Prostate gland (tissue), 2 donors: ENCODE results near the gene FSTL5. TPM values are rescaled to one million over a fixed set of nuclear protein-coding genes. Genes with fewer than 3 reads are reported as not detected.

Source experiments
- DNase-seq: peaks from one replicate; pipeline ENCODE4 v3.0.0-alpha.2; 2019; ENCODE audit warnings: low spot score
- H3K27ac ChIP-seq, 2 donors: fragments of 200-600 bp; sonication (generic); 2 replicates each; pipeline ENCODE4 v1.5.1; 2017 to 2019
- H3K27me3 ChIP-seq: fragments of 200-600 bp; sonication (generic); replicated peaks from 2 replicates; pipeline ENCODE4 v1.5.1; 2019; ENCODE audit not compliant: insufficient read depth
- H3K36me3 ChIP-seq, 2 donors: fragments of 200-600 bp; sonication (generic); 1 replicate in 1 of 2; 2 replicates in 1 of 2; pipeline versions ENCODE4 v1.5.1 to v1.8.1; 2017 to 2019
- H3K4me1 ChIP-seq: fragments of 200-600 bp; sonication (generic); replicated peaks from 2 replicates; pipeline ENCODE4 v1.5.1; 2019
- H3K4me3 ChIP-seq, 2 donors: fragments of 200-600 bp; sonication (generic); 2 replicates each; pipeline ENCODE4 v1.5.1; 2017 to 2019
- H3K9me3 ChIP-seq: fragments of 200-600 bp; sonication (generic); 2 replicates; pipeline ENCODE4 v1.5.1; 2017
- POLR2A ChIP-seq: fragments of 450-650 bp; IDR thresholded peaks from one replicate; pipeline ENCODE4 v1.6.1; 2016; ENCODE audit warnings: antibody characterized with exemption, mild to moderate bottlenecking
- POLR2AphosphoS5 ChIP-seq: sonication (generic); formaldehyde crosslinking; IDR thresholded peaks from one replicate; pipeline ENCODE4 v1.6.1; 2017; ENCODE audit warnings: antibody characterized with exemption
- WGBS: methylation state at CpG from one replicate; pipeline ENCODE4 v1.1.5; 2018; 5-methylcytosine and 5-hydroxymethylcytosine counted together
- intact Hi-C: fragments of 100-400 bp; cut with DNase I; formaldehyde crosslinking; loops from one replicate; pipeline ENCODE4 v1.14.2; 2022
- total RNA-seq, 2 donors: library from RNA; depleted of rRNA; stranded (reverse); fragments of >200 nt; gene quantifications; one replicate each; pipeline ENCODE4 v1.1.0, GENCODE V29; 2016
- TF ChIP-seq, protein P1 (sequence below), 4 experiments: fragments of 200-600 bp in 2 of 4; fragments of 450-650 bp in 2 of 4; sonication (generic) in 2 of 4; IDR thresholded peaks; 1 replicate in 3 of 4; 2 replicates in 1 of 4; pipeline ENCODE4 v1.5.1; 2016 to 2019; ENCODE audit warnings: antibody characterized with exemption in 4 of 4, mild to moderate bottlenecking in 2 of 4, moderate library complexity in 2 of 4

FSTL5 gene
- total RNA-seq, 2 donors from 2014 or later = 0.45 TPM; not detected in 1

DNA sequence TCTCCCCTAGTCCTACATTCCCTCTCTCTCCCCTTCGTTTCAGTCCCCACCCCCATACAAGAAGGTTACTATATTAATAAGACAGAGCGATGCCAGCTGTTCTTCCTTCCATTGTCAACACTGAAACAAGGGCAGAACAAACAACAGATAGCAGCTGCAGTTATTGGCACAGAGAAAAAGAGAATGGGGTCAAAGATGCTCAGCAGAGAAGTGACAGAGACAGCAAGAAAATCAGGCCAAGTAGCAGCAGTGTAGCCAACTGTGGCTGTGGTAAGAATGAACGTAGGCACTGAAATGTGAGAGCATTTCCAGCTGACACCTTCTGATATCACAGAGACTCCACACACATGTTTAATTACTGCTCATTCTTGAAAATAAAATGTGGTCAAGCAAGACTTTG is 641.8 kb downstream of the FSTL5 start:
- intact Hi-C loops = no loop called here
- H3K36me3 ChIP-seq = no peaks in the 10 kb centered on the region
- DNase-seq = no peak
- H3K4me3 ChIP-seq = no peak overlapping the region
- 18% methylated on average over 3 of the region's 3 CpGs for WGBS
- no peak overlapping the region for H3K27ac ChIP-seq
- TF ChIP-seq POLR2AphosphoS5 = no peak
- TF ChIP-seq, protein P1, sequence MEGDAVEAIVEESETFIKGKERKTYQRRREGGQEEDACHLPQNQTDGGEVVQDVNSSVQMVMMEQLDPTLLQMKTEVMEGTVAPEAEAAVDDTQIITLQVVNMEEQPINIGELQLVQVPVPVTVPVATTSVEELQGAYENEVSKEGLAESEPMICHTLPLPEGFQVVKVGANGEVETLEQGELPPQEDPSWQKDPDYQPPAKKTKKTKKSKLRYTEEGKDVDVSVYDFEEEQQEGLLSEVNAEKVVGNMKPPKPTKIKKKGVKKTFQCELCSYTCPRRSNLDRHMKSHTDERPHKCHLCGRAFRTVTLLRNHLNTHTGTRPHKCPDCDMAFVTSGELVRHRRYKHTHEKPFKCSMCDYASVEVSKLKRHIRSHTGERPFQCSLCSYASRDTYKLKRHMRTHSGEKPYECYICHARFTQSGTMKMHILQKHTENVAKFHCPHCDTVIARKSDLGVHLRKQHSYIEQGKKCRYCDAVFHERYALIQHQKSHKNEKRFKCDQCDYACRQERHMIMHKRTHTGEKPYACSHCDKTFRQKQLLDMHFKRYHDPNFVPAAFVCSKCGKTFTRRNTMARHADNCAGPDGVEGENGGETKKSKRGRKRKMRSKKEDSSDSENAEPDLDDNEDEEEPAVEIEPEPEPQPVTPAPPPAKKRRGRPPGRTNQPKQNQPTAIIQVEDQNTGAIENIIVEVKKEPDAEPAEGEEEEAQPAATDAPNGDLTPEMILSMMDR (IDR thresholded peaks at IDR 0.05) = no peak
- TF ChIP-seq POLR2A = no peak
- H3K27me3 ChIP-seq = no peaks in the 10 kb centered on the region
- H3K4me1 ChIP-seq = no peaks in the 10 kb centered on the region
- no peaks in the 10 kb centered on the region for H3K9me3 ChIP-seq

DNA sequence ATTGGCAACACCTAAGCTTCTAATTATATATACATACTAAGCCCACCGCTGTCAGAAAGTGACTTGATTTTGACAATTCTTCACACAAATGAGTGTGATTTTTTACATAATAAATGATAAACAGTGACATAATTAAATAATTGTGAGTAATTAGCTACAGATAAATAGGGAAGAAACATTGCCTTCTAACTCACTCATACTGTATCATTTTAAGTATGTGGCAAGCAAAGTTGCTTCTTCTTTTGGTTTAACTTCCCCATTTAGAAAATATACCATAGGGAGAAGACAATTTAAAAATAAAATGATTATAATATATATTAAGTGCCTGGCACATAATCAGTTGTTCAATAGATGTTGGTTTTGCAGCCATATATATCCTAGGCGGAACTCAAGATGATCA is 644.2 kb downstream of the FSTL5 start:
- no peaks in the 10 kb centered on the region for H3K36me3 ChIP-seq
- H3K4me1 ChIP-seq = no peaks in the 10 kb centered on the region
- H3K27me3 ChIP-seq = no peaks in the 10 kb centered on the region
- TF ChIP-seq, protein P1 (IDR thresholded peaks at IDR 0.05) = no peak
- no peak for TF ChIP-seq POLR2A
- no peak for TF ChIP-seq POLR2AphosphoS5
- no peaks in the 10 kb centered on the region for H3K9me3 ChIP-seq
- WGBS = 93% methylated on average over 2 of the region's 2 CpGs
- no peak overlapping the region for H3K4me3 ChIP-seq
- H3K27ac ChIP-seq = no peak overlapping the region
- intact Hi-C loops = no loop called here
- no peak for DNase-seq

DNA sequence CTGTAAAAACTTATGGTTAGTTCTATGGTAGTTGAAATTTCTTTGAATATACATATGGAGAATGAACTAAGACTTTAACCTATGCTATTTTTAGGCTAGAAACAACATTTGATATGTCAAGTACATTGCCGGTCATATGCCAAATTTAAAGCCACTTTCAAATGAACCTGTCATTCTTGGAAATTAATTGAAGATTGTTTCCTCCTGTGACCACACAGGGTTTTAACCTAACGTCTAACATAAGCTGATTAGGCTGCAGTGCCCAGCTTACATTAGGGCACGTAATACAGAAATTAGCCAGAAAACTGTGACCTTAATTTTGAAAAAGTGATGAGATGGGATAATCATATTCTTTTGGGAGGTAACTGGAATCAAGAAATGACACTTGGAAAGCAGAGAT is 645.9 kb downstream of the FSTL5 start:
- H3K9me3 ChIP-seq = no peaks in the 10 kb centered on the region
- H3K4me3 ChIP-seq = no peak overlapping the region
- H3K27ac ChIP-seq = no peak overlapping the region
- TF ChIP-seq POLR2AphosphoS5 (no peak), POLR2A (no peak)
- TF ChIP-seq, protein P1 (IDR thresholded peaks at IDR 0.05) = no peak
- DNase-seq = no peak
- no peaks in the 10 kb centered on the region for H3K4me1 ChIP-seq
- WGBS = 53% methylated on average over 3 of the region's 3 CpGs
- intact Hi-C loops = no loop called here
- H3K36me3 ChIP-seq = no peaks in the 10 kb centered on the region
- no peaks in the 10 kb centered on the region for H3K27me3 ChIP-seq

DNA sequence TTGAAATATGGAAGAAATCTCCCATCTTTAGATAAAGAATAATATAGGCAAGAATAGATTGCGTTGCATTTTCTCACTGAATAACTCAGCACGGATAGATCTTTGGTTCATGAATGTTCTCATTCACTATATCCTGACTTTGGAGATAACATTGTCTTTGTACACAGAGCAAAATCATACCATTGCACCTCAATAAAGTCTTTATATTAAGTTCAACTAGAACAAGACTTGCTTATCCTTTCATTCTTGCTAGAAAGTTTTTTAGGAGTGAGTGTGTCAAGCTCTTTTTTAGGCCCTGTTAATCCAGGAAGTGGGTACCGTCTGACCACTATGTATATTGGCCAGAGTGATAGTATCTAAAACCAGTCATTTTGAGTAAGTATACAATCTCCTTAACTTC is 658.7 kb downstream of the FSTL5 start:
- intact Hi-C loops = no loop called here
- WGBS = 84% methylated on average over 3 of the region's 3 CpGs
- no peak for TF ChIP-seq POLR2A
- no peak for TF ChIP-seq POLR2AphosphoS5
- TF ChIP-seq, protein P1 (IDR thresholded peaks at IDR 0.05) = no peak

DNA sequence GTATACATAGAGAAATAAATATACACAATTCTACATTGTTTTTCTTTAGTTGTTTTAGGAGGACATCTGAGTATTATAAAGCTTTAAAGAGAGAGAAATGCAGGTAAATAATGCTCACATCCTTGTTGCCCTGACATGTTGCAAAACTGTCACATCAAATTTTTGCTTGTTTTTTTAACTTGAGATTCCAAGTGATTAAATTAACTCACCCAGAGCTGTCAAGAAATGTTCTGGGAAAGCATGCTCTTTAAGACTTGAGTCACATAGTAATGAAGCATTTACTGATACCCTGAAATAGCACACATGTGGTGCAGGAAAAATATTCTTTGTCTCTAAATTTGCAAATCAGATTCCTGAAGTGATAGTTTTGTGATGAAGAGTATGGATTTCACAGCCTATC is 665.6 kb downstream of the FSTL5 start:
- H3K27ac ChIP-seq = no peak overlapping the region
- no peaks in the 10 kb centered on the region for H3K9me3 ChIP-seq
- DNase-seq = no peak
- H3K36me3 ChIP-seq = no peaks in the 10 kb centered on the region
- intact Hi-C loops = no loop called here
- H3K4me1 ChIP-seq = no peaks in the 10 kb centered on the region
- H3K27me3 ChIP-seq = no peaks in the 10 kb centered on the region
- TF ChIP-seq, protein P1 (IDR thresholded peaks at IDR 0.05) = no peak
- TF ChIP-seq POLR2A (no peak), POLR2AphosphoS5 (no peak)
- no peak overlapping the region for H3K4me3 ChIP-seq

More for the DNA sequence above, 658.7 kb downstream of the FSTL5 start:
- no peaks in the 10 kb centered on the region for H3K9me3 ChIP-seq
- H3K36me3 ChIP-seq = no peaks in the 10 kb centered on the region
- H3K27ac ChIP-seq = no peak overlapping the region
- H3K4me1 ChIP-seq = no peaks in the 10 kb centered on the region
- no peaks in the 10 kb centered on the region for H3K27me3 ChIP-seq
- DNase-seq = no peak
- H3K4me3 ChIP-seq = no peak overlapping the region
